GM12865 (cell line): ENCODE measurements around the gene MSRB1.

Source experiments
- DNase-seq: peaks from one replicate; pipeline ENCODE4 v3.0.0; 2010; ENCODE audit warnings: low read depth
- H3K4me3 ChIP-seq: 2 replicates; pipeline ENCODE4 v1.5.1; 2011; ENCODE audit warnings: mild to moderate bottlenecking, low read depth, low read length, control low read depth
- TF ChIP-seq, protein P1 (sequence below): IDR thresholded peaks from 2 replicates; pipeline ENCODE4 v1.5.1; 2011; ENCODE audit warnings: low read length, control low read depth, low read depth, inconsistent platforms; ENCODE audit not compliant: insufficient read depth; ENCODE audit errors: missing control alignments

Gene MSRB1

DNA sequence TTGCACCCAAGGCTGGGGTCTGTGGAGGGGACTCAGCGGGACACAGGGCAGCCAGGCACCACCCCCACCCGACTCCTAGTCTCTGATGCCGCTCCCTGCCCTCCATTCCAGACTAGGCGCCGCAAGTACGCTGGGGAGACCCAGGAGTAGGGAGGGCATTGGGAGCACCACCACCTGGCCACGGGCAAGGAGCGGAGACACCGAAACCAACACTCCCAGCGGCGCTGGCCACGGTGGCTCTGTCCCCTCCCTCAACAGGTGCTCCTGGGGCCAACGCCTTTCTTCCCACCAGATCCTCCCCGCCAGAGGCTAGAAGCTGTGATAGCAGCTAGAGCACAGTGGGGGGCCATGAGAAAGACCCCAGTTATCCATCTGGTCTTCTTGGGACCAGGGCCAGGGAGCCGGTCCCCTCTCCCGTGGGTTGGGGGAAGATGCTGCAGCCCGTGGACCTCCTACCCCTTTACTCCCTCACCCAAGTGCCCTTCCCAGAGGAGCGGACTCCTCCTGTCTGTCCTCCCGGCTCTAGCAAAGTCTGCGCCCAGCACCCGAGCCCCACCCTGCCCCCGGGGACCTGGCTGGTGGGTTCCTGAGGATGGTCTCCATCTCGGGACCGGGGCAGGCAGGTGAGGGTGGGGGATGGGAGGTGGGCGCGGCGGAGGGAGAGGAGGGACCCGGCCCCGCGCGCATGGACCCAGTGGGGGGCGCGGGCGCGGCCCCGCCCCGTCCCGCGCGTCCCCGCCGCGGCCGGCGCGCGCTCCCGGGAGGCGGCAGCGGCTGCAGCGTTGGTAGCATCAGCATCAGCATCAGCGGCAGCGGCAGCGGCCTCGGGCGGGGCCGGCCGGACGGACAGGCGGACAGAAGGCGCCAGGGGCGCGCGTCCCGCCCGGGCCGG is 46.5 kb upstream of the MSRB1 start, which contains the start of gene SYNGR3:
SYNGR3 (plus strand) TSS at position 762 of the 892 bp plus-strand sequence. CDS start 133 bp downstream, outside the sequence.
- no peak for DNase-seq
- TF ChIP-seq, protein P1, sequence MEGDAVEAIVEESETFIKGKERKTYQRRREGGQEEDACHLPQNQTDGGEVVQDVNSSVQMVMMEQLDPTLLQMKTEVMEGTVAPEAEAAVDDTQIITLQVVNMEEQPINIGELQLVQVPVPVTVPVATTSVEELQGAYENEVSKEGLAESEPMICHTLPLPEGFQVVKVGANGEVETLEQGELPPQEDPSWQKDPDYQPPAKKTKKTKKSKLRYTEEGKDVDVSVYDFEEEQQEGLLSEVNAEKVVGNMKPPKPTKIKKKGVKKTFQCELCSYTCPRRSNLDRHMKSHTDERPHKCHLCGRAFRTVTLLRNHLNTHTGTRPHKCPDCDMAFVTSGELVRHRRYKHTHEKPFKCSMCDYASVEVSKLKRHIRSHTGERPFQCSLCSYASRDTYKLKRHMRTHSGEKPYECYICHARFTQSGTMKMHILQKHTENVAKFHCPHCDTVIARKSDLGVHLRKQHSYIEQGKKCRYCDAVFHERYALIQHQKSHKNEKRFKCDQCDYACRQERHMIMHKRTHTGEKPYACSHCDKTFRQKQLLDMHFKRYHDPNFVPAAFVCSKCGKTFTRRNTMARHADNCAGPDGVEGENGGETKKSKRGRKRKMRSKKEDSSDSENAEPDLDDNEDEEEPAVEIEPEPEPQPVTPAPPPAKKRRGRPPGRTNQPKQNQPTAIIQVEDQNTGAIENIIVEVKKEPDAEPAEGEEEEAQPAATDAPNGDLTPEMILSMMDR: no peak
- H3K4me3 ChIP-seq: peak within 1 kb of the TSS; percentile 76

DNA sequence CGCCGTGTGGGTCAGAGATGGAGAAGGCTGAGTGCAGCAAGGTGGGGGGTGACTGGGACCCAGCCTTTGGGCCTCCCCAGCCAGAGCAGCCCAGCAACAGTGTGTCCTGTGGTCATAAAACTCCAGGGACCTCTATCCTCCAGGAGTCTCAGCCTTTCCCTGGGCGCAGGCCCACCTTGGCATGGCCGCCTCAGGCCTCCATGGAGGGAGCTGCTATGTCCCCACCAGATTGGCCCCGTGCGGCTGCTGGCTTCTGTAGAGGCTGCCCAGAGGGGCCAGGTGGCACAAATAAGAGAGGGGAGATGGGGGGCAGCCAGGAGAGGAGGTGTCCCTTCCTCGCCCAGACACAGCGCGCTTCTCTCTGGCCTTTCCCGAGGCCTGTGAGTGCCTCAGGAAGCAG is 44.2 kb upstream of the MSRB1 start:
- no peak overlapping the region for H3K4me3 ChIP-seq
- TF ChIP-seq, protein P1: no peak
- no peak for DNase-seq

DNA sequence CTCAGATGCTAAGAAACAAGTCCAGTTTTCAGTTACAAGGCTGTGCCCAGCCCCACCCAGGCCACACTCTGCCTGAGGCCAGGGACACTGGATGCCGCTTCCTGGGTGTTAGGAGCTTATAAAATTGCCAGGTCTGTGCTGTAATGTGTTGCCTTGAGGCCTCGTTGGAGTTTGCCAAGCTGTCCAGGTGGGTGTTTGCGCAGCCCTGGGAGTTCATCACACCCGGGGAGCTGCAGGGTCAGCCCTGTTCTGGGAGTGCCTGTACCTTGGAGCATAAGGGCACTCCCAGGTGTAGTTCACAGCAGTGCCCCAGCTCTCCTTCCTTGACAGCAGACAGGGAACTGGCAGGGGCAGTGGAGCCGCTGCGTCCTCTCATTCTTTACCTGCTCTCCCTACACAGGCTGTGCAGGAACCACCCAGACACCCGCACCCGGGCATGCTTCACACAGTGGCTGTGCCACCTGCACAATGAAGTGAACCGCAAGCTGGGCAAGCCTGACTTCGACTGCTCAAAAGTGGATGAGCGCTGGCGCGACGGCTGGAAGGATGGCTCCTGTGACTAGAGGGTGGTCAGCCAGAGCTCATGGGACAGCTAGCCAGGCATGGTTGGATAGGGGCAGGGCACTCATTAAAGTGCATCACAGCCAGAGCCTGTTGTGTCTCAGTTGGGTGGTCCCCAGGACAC is 42.6 kb upstream of the MSRB1 start:
- peak overlapping the region; percentile 91 for H3K4me3 ChIP-seq
- DNase-seq: no peak
- TF ChIP-seq, protein P1: no peak

DNA sequence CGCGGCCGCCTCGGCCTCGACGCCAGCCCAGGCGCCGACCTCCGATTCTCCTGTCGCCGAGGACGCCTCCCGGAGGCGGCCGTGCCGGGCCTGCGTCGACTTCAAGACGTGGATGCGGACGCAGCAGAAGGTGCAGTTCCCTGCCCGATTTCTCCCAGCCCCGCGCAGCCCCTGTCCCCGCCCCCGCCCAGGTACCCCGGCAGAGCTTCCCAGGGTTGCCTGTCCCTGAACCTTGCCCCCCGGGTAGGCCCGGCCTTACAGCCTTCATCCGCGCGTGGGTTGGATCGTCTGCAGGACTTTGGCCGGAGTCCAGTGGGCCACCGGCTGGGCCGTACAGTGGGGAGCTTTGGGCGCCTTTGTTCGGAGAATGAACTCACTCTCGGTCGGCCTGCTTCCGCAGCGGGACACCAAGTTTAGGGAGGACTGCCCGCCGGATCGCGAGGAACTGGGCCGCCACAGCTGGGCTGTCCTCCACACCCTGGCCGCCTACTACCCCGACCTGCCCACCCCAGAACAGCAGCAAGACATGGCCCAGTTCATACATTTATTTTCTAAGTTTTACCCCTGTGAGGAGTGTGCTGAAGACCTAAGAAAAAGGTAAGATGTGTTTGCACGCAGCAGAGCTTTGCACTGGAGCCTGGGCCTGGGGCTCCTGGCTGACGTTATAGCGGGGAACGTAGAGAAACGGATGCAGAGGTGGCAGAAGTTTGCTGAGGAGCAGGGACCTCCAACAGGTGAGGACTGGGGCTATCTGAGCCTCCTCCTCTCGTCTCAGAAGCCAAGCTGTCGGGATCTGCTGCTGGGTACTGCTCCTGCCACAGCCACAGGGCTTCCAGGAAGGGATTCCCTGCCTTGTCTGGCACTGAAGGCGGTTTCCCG is 41.6 kb upstream of the MSRB1 start:
- DNase-seq: no peak
- peak overlapping the region; percentile 91 for H3K4me3 ChIP-seq

DNA sequence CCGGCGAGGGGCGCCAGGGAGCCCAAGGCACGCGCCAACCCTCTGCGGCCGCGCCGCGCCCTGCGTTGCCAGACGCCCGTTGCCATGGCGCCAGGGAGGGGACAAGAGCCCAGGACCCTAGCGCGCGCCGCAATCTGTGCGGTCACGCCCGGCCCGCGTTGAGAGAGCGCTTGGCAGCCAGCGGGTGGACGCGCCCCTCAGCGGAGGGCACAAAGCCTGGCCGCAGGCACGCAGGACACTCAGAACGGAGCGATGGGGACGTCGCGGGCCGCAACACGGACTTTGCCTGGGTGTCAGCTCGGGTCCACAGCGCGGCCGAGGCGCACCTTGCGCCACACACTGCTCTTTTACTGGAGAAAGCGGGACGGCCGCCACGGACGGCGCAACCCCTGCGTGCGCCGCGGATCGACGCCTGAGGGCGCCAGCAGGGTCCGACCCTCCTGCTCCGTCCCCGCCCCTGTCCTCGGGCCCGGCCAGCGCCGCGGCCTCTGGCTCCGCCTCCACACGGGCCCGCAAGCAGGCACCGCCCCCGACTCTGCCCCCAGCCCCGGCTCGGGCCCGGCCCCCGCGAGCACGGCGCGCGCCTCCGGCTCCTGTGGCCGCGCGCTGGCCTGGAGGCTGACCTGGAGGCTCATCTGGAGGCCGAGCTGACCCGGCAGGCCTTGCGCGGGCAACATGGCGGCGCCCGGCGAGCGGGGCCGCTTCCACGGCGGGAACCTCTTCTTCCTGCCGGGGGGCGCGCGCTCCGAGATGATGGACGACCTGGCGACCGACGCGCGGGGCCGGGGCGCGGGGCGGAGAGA is 40.7 kb upstream of the MSRB1 start, which contains the start of gene GFER:
GFER (plus strand) TSS at position 650 of the 803 bp plus-strand sequence; CDS start at position 676, 26 bp downstream.
- H3K4me3 ChIP-seq: peak within 1 kb of the TSS; percentile 91
- peak; percentile 95 for DNase-seq
- TF ChIP-seq, protein P1: peak; percentile 45

More for the DNA sequence above, 41.6 kb upstream of the MSRB1 start:
- TF ChIP-seq, protein P1: no peak
